Measurements from ENCODE around the gene MPEG1.

DNA sequence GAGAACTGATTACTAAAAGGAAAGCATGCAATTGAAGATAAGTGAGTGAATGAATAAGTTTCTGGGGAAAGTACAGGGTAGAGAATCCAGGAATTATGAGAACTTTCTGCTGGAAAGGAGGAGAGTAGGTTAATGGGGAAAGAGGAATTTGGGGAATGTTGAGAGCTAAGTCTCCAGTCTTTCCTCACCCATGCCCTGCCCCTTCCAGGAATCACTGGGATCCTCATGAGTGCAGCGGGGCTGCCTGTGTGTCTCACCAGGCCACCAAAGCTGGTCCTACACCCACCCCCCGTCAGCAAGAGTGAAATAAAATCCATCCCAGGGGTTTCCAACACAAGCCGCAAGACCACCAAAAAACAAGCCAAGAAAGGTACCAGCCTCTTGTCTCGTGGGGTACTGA lies 23.8 kb downstream of the MPEG1 start:
- TF ChIP-seq, protein P1, sequence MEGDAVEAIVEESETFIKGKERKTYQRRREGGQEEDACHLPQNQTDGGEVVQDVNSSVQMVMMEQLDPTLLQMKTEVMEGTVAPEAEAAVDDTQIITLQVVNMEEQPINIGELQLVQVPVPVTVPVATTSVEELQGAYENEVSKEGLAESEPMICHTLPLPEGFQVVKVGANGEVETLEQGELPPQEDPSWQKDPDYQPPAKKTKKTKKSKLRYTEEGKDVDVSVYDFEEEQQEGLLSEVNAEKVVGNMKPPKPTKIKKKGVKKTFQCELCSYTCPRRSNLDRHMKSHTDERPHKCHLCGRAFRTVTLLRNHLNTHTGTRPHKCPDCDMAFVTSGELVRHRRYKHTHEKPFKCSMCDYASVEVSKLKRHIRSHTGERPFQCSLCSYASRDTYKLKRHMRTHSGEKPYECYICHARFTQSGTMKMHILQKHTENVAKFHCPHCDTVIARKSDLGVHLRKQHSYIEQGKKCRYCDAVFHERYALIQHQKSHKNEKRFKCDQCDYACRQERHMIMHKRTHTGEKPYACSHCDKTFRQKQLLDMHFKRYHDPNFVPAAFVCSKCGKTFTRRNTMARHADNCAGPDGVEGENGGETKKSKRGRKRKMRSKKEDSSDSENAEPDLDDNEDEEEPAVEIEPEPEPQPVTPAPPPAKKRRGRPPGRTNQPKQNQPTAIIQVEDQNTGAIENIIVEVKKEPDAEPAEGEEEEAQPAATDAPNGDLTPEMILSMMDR (IDR thresholded peaks at IDR 0.05), result no peak
- no peak for TF ChIP-seq POLR2A (IDR thresholded peaks at IDR 0.05)
